Chondrocyte (in vitro differentiated cells): ENCODE results near the gene DUSP28. TPM values are rescaled to one million over a fixed set of nuclear protein-coding genes. Genes with fewer than 3 reads are reported as not detected.

Experiments
- DNase-seq: peaks from one replicate; pipeline ENCODE4 v3.0.0; 2021; ENCODE audit warnings: mixed read lengths, low spot score
- H3K27ac Mint-ChIP-seq: one replicate; pipeline ENCODE4 v1.8.0; 2021; ENCODE audit warnings: mild to moderate bottlenecking, moderate library complexity, mixed read lengths; ENCODE audit not compliant: unreplicated experiment
- H3K27me3 Mint-ChIP-seq: 2 replicates; pipeline ENCODE4 v1.8.0; 2021; ENCODE audit warnings: low read depth, mixed read lengths
- H3K36me3 Mint-ChIP-seq: 2 replicates; pipeline ENCODE4 v1.8.0; 2021; ENCODE audit warnings: low read depth, mixed read lengths
- H3K4me1 Mint-ChIP-seq: 2 replicates; pipeline ENCODE4 v1.8.0; 2021; ENCODE audit warnings: low read depth, mild to moderate bottlenecking, mixed read lengths
- H3K4me3 Mint-ChIP-seq: one replicate; pipeline ENCODE4 v1.8.0; 2021; ENCODE audit warnings: mild to moderate bottlenecking, moderate library complexity, mixed read lengths; ENCODE audit not compliant: unreplicated experiment
- H3K9me3 Mint-ChIP-seq: 2 replicates; pipeline ENCODE4 v1.8.0; 2021; ENCODE audit warnings: low read depth, mixed read lengths
- total RNA-seq: library from RNA; stranded (reverse); gene quantifications from 3 replicates; pipeline ENCODE4 v1.2.1, GENCODE V29; 2021
- TF ChIP-seq, protein P1 (sequence below): fragments of 200-600 bp; sonication (generic); IDR thresholded peaks from 2 replicates; pipeline ENCODE4 v1.5.0; 2021; ENCODE audit warnings: antibody characterized with exemption, mild to moderate bottlenecking, moderate library complexity

DUSP28 gene
- total RNA-seq, 1 donor from 2014 or later: 3.7 TPM

DNA sequence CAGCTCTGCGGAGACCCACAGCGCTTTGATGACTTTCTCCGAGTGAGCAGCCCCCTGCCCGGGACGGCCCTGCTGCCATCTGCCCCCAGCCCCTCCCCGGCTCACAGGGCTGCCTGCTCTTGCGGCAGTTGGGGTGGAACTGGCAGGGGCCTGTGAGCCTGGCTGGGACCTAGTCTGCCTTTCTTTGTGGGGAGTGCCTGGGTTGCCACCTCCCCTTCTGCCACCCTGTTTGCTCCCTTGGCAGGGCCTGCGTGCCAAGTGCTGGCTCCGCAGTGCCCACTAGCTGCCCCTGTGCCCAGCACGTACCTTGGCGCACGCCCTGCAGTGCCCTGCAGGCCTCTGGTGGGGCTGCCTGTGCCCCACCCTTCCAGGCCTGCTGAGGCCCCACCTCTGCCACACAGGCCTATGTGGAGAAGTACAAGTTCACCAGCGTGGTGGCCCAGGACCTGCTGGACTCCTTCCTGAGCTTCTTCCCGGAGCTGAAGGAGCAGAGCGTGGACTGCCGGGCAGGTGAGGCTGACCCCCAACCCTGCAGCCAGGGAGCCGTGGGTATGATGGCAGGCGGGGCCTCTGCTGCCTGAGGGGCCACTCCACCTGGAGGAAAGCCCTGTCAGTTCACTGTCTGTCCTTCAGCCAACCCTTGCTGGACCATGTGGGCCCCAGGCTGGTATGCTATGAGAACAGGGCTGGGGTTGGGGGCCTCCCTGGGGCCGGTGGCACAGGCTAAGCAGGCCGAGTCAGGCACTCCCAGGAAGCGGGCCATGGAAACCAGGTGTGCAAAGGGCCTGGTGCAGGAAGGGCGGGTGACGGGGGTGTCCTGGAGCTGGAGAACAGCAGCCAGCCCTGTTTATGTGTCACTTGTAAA is 15.2 kb downstream of the DUSP28 start:
- Mint-ChIP-seq H3K27me3 (no peaks in the 10 kb centered on the region), H3K36me3 (peaks cover 3% of the 10 kb centered on the region), H3K27ac (no peak overlapping the region), H3K4me1 (peaks cover 18% of the 10 kb centered on the region), H3K4me3 (no peak overlapping the region), H3K9me3 (no peaks in the 10 kb centered on the region)
- DNase-seq: peak; percentile 93
- TF ChIP-seq, protein P1, sequence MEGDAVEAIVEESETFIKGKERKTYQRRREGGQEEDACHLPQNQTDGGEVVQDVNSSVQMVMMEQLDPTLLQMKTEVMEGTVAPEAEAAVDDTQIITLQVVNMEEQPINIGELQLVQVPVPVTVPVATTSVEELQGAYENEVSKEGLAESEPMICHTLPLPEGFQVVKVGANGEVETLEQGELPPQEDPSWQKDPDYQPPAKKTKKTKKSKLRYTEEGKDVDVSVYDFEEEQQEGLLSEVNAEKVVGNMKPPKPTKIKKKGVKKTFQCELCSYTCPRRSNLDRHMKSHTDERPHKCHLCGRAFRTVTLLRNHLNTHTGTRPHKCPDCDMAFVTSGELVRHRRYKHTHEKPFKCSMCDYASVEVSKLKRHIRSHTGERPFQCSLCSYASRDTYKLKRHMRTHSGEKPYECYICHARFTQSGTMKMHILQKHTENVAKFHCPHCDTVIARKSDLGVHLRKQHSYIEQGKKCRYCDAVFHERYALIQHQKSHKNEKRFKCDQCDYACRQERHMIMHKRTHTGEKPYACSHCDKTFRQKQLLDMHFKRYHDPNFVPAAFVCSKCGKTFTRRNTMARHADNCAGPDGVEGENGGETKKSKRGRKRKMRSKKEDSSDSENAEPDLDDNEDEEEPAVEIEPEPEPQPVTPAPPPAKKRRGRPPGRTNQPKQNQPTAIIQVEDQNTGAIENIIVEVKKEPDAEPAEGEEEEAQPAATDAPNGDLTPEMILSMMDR: no peak

DNA sequence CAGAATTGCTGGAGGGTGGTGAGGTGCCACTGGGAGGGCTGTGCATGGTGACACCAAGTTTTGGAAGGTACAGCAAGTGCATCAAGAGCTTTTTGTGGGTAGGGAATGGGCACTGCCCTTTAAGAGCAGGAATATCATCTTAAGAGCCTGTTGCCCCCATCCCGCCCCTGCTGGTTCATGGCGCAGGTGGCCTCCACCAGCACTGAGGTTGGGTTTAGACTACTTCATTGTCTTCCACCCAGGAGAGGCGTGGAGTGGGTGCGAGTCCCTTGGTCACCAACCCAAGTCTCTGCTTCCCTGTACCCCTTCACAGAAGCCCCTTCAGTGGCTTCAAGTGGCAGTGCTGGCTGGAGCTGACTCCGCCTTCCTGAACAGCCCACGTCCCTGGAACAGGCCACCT is 15.9 kb downstream of the DUSP28 start:
- Mint-ChIP-seq H3K27me3 (no peaks in the 10 kb centered on the region), H3K4me1 (peaks cover 17% of the 10 kb centered on the region), H3K4me3 (no peak overlapping the region), H3K27ac (no peak overlapping the region), H3K36me3 (peaks cover 5% of the 10 kb centered on the region), H3K9me3 (no peaks in the 10 kb centered on the region)
- no peak for DNase-seq
- TF ChIP-seq, protein P1: no peak

DNA sequence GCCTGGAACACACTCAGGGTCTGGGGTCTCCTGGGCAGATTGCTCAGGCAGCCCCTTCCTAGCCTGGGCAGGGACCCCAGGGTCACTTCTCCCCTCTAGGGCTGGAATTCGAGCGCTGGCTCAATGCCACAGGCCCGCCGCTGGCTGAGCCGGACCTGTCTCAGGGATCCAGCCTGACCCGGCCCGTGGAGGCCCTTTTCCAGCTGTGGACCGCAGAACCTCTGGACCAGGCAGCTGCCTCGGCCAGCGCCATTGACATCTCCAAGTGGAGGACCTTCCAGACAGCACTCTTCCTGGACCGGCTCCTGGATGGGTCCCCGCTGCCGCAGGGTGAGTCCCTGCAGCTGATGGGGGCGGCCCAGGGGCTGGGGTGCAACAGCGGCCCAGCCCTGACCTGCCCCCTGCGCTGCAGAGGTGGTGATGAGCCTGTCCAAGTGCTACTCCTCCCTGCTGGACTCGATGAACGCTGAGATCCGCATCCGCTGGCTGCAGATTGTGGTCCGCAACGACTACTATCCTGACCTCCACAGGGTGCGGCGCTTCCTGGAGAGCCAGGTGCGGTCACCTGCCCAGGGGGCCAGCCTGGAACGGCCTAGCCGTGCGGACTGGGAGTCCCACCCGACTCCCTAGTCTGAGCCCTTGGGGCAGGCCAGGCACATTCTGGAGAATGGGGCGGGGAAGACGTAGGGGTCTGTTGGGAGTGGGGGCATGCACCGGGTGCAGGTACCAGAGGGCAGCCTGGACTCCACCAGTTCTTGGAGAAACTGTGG is 16.5 kb downstream of the DUSP28 start:
- Mint-ChIP-seq H3K36me3 (peaks cover 5% of the 10 kb centered on the region), H3K4me3 (no peak overlapping the region), H3K9me3 (no peaks in the 10 kb centered on the region), H3K27me3 (no peaks in the 10 kb centered on the region), H3K4me1 (peaks cover 13% of the 10 kb centered on the region), H3K27ac (no peak overlapping the region)
- TF ChIP-seq, protein P1: no peak
- no peak for DNase-seq

DNA sequence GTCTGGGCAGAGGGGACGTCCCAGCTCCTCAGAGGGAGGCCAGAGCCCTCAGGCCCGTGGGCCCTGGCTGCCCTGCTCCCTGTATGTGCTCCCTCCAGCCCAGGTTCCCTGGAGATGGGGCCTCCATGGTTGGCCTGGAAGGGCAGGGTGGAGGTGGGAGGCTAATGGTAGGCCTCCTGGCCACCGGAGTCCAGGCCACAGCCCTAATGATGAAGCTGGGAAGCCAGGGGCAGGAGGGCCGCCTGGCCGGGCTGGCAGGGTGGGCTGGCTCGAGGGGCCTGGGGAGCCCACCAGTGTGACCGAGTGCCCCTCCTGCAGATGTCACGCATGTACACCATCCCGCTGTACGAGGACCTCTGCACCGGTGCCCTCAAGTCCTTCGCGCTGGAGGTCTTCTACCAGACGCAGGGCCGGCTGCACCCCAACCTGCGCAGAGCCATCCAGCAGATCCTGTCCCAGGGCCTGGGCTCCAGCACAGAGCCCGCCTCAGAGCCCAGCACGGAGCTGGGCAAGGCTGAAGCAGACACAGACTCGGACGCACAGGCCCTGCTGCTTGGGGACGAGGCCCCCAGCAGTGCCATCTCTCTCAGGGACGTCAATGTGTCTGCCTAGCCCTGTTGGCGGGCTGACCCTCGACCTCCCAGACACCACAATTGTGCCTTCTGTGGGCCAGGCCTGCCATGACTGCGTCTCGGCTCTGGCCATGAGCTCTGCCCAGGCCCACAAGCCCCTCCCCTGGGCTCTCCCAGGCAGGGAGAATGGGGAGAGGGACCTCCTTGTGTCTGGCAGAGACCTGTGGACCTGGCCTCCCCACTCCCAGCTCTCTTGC is 17.3 kb downstream of the DUSP28 start:
- Mint-ChIP-seq H3K4me1 (peaks cover 14% of the 10 kb centered on the region), H3K36me3 (peaks cover 5% of the 10 kb centered on the region), H3K27ac (no peak overlapping the region), H3K9me3 (no peaks in the 10 kb centered on the region), H3K4me3 (no peak overlapping the region), H3K27me3 (no peaks in the 10 kb centered on the region)
- DNase-seq: no peak
- TF ChIP-seq, protein P1: no peak

DNA sequence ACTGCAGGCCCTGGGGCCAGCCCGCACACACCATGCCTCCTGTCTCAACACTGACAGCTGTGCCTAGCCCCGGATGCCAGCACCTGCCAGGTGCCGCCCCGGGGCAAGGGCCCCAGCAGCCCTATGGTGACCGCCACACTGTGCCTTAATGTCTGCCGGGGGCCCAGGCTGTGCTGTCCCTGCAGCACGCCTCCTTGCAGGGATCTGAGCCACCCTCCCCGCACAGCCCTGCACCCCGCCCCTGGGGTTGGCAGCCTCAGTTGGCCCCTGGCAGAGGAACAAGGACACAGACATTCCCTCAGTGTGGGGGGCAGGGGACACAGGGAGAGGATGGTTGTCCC is 17.9 kb downstream of the DUSP28 start:
- Mint-ChIP-seq H3K4me1 (peaks cover 20% of the 10 kb centered on the region), H3K9me3 (no peaks in the 10 kb centered on the region), H3K27me3 (no peaks in the 10 kb centered on the region), H3K36me3 (peaks cover 5% of the 10 kb centered on the region), H3K4me3 (no peak overlapping the region), H3K27ac (no peak overlapping the region)
- TF ChIP-seq, protein P1: no peak
- DNase-seq: no peak
